H1 (cell line): ENCODE data around the gene NOTCH4. TPM values are rescaled to one million over a fixed set of nuclear protein-coding genes. Genes with fewer than 3 reads are reported as not detected.

Experiments used
- CTCF ChIA-PET: fragments of 300-600 bp; sonication (Branson Sonifier 250); formaldehyde crosslinking; loops from one replicate; lab custom pipeline; 2021; ENCODE audit not compliant: partially characterized antibody; lab: Charles Lee
- POLR2A ChIA-PET: fragments of 300-600 bp; sonication (Branson Sonifier 250); formaldehyde crosslinking; loops from one replicate; lab custom pipeline; 2021; ENCODE audit warnings: inconsistent platforms; ENCODE audit not compliant: partially characterized antibody; lab: Charles Lee
- DNase-seq, 2 experiments: peaks; one replicate each; pipeline versions ENCODE4 v3.0.0 to v3.0.0-alpha.2; 2010 to 2022; ENCODE audit warnings: low spot score in 2 of 2, low read depth in 1 of 2, mixed read lengths in 1 of 2
- FAIRE-seq: peaks from 2 replicates; lab custom pipeline; 2011; peaks lifted over from hg19 to GRCh38; lab: Jason Lieb, UNC
- H2AFZ ChIP-seq: 2 replicates; pipeline ENCODE4 v1.8.1; 2012; ENCODE audit warnings: low read length, inconsistent platforms
- H2AK5ac ChIP-seq: 2 replicates; pipeline ENCODE4 v1.6.1; 2013; ENCODE audit warnings: low read depth, low read length
- H2BK120ac ChIP-seq: replicated peaks from 2 replicates; pipeline ENCODE3; 2013; ENCODE audit warnings: low read depth, low read length, inconsistent platforms
- H2BK12ac ChIP-seq: 2 replicates; pipeline ENCODE4 v1.6.1; 2013; ENCODE audit warnings: low read depth, low read length
- H2BK15ac ChIP-seq: 2 replicates; pipeline ENCODE4 v1.6.1; 2013; ENCODE audit warnings: low read length
- H2BK20ac ChIP-seq: 2 replicates; pipeline ENCODE4 v1.6.1; 2013; ENCODE audit warnings: low read length
- H2BK5ac ChIP-seq: 2 replicates; pipeline ENCODE4 v1.6.1; 2013; ENCODE audit warnings: low read depth, low read length
- H3K14ac ChIP-seq: 2 replicates; pipeline ENCODE4 v1.6.1; 2013; ENCODE audit warnings: inconsistent platforms; ENCODE audit not compliant: insufficient read length
- H3K18ac ChIP-seq: 2 replicates; pipeline ENCODE4 v1.6.1; 2013; ENCODE audit warnings: low read length; ENCODE audit errors: extremely low read depth
- H3K23ac ChIP-seq: 2 replicates; pipeline ENCODE4 v1.6.1; 2013; ENCODE audit warnings: inconsistent platforms; ENCODE audit not compliant: insufficient read length
- H3K23me2 ChIP-seq: 2 replicates; pipeline ENCODE4 v1.6.1; 2013; ENCODE audit warnings: low read depth, low read length
- H3K27ac ChIP-seq: 2 replicates; pipeline ENCODE4 v1.6.1; 2011; ENCODE audit warnings: low read depth, low read length, inconsistent platforms
- H3K27me3 ChIP-seq, 4 experiments: replicated peaks in 1 of 4; 1 replicate in 1 of 4; 2 replicates in 3 of 4; pipeline versions ENCODE4 v1.6.1 to v1.8.1; 2011 to 2013; ENCODE audit warnings: low read length in 3 of 4, mild to moderate bottlenecking in 3 of 4, inconsistent platforms in 2 of 4, mixed read lengths in 2 of 4, moderate library complexity in 1 of 4; ENCODE audit not compliant: control insufficient read depth in 3 of 4, insufficient read depth in 3 of 4; ENCODE audit errors: extremely low read depth in 1 of 4
- H3K36me3 ChIP-seq, 4 experiments: 2 replicates each; pipeline versions ENCODE4 v1.6.1 to v1.8.1; 2011 to 2013; ENCODE audit warnings: mild to moderate bottlenecking in 4 of 4, low read length in 3 of 4, moderate library complexity in 2 of 4, control low read depth in 1 of 4, inconsistent platforms in 1 of 4; ENCODE audit not compliant: insufficient read depth in 4 of 4, control insufficient read depth in 2 of 4
- H3K4ac ChIP-seq: replicated peaks from 2 replicates; pipeline ENCODE3; 2013; ENCODE audit warnings: low read length, low read depth, mixed read lengths, inconsistent platforms; ENCODE audit not compliant: insufficient read length
- H3K4me1 ChIP-seq, 4 experiments: replicated peaks in 1 of 4; 1 replicate in 1 of 4; 2 replicates in 3 of 4; pipeline versions ENCODE4 v1.6.1 to v1.8.1; 2011 to 2013; ENCODE audit warnings: low read length in 3 of 4, inconsistent platforms in 2 of 4, mixed read lengths in 1 of 4; ENCODE audit not compliant: insufficient read depth in 4 of 4, control insufficient read depth in 3 of 4
- H3K4me2 ChIP-seq, 2 experiments: 2 replicates each; pipeline versions ENCODE4 v1.6.1 to v1.8.1; 2011 to 2013; ENCODE audit warnings: low read depth in 2 of 2, low read length in 2 of 2, control low read depth in 1 of 2, inconsistent platforms in 1 of 2, mild to moderate bottlenecking in 1 of 2; ENCODE audit not compliant: insufficient read depth in 1 of 2
- H3K4me3 ChIP-seq, 4 experiments: fragments of 200-600, 300-600 bp in 1 of 4; sonication (generic), shearing (Covaris generic), sonication (Bioruptor Twin) in 1 of 4; 2 replicates each; pipeline versions ENCODE4 v1.5.1 to v1.8.1; 2011 to 2016; ENCODE audit warnings: low read length in 4 of 4, low read depth in 3 of 4, control low read depth in 2 of 4, inconsistent platforms in 2 of 4, mild to moderate bottlenecking in 2 of 4, mixed read lengths in 1 of 4, moderate library complexity in 1 of 4; ENCODE audit not compliant: insufficient read depth in 2 of 4; ENCODE audit errors: extremely low read depth in 1 of 4
- H3K56ac ChIP-seq: replicated peaks from 2 replicates; pipeline ENCODE3; 2013; ENCODE audit warnings: low read depth, mild to moderate bottlenecking, mixed read lengths, low read length, inconsistent platforms; ENCODE audit not compliant: insufficient read length
- H3K79me1 ChIP-seq: 2 replicates; pipeline ENCODE4 v1.6.1; 2013; ENCODE audit warnings: low read depth, low read length, control low read depth
- H3K79me2 ChIP-seq, 2 experiments: 2 replicates each; pipeline versions ENCODE4 v1.6.1 to v1.8.1; 2012 to 2013; ENCODE audit warnings: low read length in 2 of 2, mild to moderate bottlenecking in 2 of 2, inconsistent platforms in 1 of 2; ENCODE audit not compliant: insufficient read depth in 2 of 2, control insufficient read depth in 1 of 2
- H3K9ac ChIP-seq, 4 experiments: replicated peaks in 1 of 4; 1 replicate in 1 of 4; 2 replicates in 3 of 4; pipeline versions ENCODE4 v1.6.1 to v1.8.1; 2011 to 2013; ENCODE audit warnings: low read depth in 3 of 4, low read length in 3 of 4, control low read depth in 2 of 4, mild to moderate bottlenecking in 2 of 4, moderate library complexity in 2 of 4, inconsistent platforms in 1 of 4; ENCODE audit errors: extremely low read depth in 1 of 4
- H3K9me3 ChIP-seq, 2 experiments: 2 replicates each; pipeline versions ENCODE4 v1.6.1 to v1.8.1; 2012 to 2013; ENCODE audit warnings: mild to moderate bottlenecking in 2 of 2, moderate library complexity in 2 of 2, control low read depth in 1 of 2, inconsistent platforms in 1 of 2, low read depth in 1 of 2, low read length in 1 of 2, mixed read lengths in 1 of 2; ENCODE audit not compliant: insufficient read depth in 2 of 2
- H4K20me1 ChIP-seq, 2 experiments: replicated peaks in 1 of 2; 2 replicates each; pipeline versions ENCODE3 to v1.8.1; 2011 to 2013; ENCODE audit warnings: inconsistent platforms in 2 of 2, low read length in 2 of 2, mild to moderate bottlenecking in 1 of 2; ENCODE audit not compliant: insufficient read depth in 2 of 2, control insufficient read depth in 1 of 2
- H4K5ac ChIP-seq: 2 replicates; pipeline ENCODE4 v1.6.1; 2013; ENCODE audit warnings: low read length, low read depth, mixed read lengths, inconsistent platforms; ENCODE audit not compliant: insufficient read length
- H4K8ac ChIP-seq: 2 replicates; pipeline ENCODE4 v1.8.0; 2013; ENCODE audit warnings: mild to moderate bottlenecking, moderate library complexity, low read length, inconsistent platforms; ENCODE audit not compliant: insufficient read depth; ENCODE audit errors: extremely low read depth
- H4K91ac ChIP-seq: replicated peaks from 2 replicates; pipeline ENCODE3; 2013; ENCODE audit warnings: low read length, mixed read lengths, inconsistent platforms; ENCODE audit not compliant: insufficient read length
- HDAC6 ChIP-seq: IDR thresholded peaks from one replicate; pipeline ENCODE4 v1.7.1; 2012; ENCODE audit warnings: low read depth, mild to moderate bottlenecking, inconsistent platforms, low read length, moderate library complexity
- POLR2A ChIP-seq, 2 experiments: IDR thresholded peaks; 1 replicate in 1 of 2; 2 replicates in 1 of 2; pipeline ENCODE4 v1.6.1; 2011; ENCODE audit warnings: low read depth in 2 of 2, low read length in 2 of 2, mild to moderate bottlenecking in 2 of 2; ENCODE audit errors: control extremely low read depth in 1 of 2
- WGBS, 2 experiments: shearing (Covaris generic) in 1 of 2; methylation state at CpG; one replicate each; pipeline versions ENCODE4 v1.1.6 to v1.1.7; 2013 to 2015; ENCODE audit warnings: low lambda C conversion rate in 2 of 2, mixed read lengths in 2 of 2, inconsistent platforms in 1 of 2, low coverage in 1 of 2, missing lambda C conversion rate in 1 of 2; ENCODE audit not compliant: insufficient replicate concordance in 2 of 2, insufficient coverage in 1 of 2, insufficient read length in 1 of 2; ENCODE audit errors: extremely low coverage in 1 of 2, missing lambda C conversion rate in 1 of 2; 5-methylcytosine and 5-hydroxymethylcytosine counted together
- polyA plus RNA-seq, 7 experiments: library from polyadenylated mRNA; depleted of rRNA in 3 of 7; stranded (reverse) in 5 of 7; unstranded in 2 of 7; fragments of >200 nt in 5 of 7; fragments of 200-250 nt in 2 of 7; gene quantifications; 1 replicate in 5 of 7; 2 replicates in 1 of 7; 4 replicates in 1 of 7; pipeline versions ENCODE4 v1.2.1 to v1.2.3, GENCODE V29; 2011 to 2013; ENCODE audit warnings: missing spikeins in 2 of 7, mixed read lengths in 2 of 7
- total RNA-seq: library from RNA; stranded (reverse); fragmentation: NEBNext Ultra II Directional; extraction: Animal tissue kit (Norgen Biotek cat#: 25700); gene quantifications from 2 replicates; pipeline ENCODE4 v1.2.1, GENCODE V29; 2021

Gene NOTCH4
- total and polyA plus RNA-seq, 2 of the 8 experiments (the other 6 are each of a cell fraction or from before 2014, with no cell fraction given) = 1.9 to 2.8 TPM

DNA sequence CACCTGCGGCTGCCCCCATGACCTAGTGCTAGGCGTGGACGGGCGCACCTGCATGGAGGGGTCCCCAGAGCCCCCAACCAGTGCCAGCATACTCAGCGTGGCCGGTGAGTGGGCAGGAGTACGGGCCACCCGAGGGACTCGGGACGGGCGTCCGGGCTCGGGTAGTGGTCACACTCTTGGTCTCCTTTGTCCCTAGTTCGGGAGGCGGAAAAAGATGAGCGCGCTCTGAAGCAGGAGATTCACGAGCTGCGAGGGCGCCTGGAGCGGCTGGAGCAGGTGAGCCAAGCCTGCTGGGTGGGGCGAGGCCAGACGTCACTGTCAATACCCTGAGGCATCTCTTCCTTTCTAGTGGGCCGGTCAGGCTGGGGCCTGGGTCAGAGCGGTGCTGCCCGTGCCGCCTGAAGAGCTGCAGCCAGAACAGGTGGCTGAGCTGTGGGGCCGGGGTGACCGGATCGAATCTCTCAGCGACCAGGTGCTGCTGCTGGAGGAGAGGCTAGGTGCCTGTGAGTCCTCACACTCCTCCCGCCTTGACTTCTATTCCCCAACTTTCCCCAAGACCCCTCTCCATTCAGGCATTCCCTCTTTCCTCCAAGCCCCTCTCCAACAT, 56.6 kb downstream of the NOTCH4 start:
- H3K27ac ChIP-seq = no peak overlapping the region
- H3K36me3 ChIP-seq = peaks cover 4 to 41% (median 32%) of the 10 kb centered on the region in 4 experiments
- no peaks in the 10 kb centered on the region for H3K27me3 ChIP-seq
- no peak overlapping the region for H3K23ac ChIP-seq
- H3K23me2 ChIP-seq = no peaks in the 10 kb centered on the region
- H2BK20ac ChIP-seq = no peak overlapping the region
- H2AFZ ChIP-seq = no peak overlapping the region
- H4K20me1 ChIP-seq = peaks cover 5 to 7% of the 10 kb centered on the region in 2 experiments
- no peak overlapping the region for H2BK12ac ChIP-seq
- H4K5ac ChIP-seq = no peak overlapping the region
- H3K4me1 ChIP-seq = peaks cover 0 to 5% (median 2%) of the 10 kb centered on the region in 4 experiments; a peak in 3 of 7 replicates
- H2BK15ac ChIP-seq = no peak overlapping the region
- no peak overlapping the region for H3K9ac ChIP-seq
- no peak overlapping the region for H3K4me3 ChIP-seq
- ChIA-PET CTCF (interaction anchor here (0.7 to 6.7 kb wide), 21 partner anchors 9 to 188 kb away, joined by 3 to 72 read pairs (median 4); partner anchors contain the start of genes AGPAT1, ATF6B, FKBPL and TNXB), POLR2A (interaction anchor here (0.7 to 6.8 kb wide), 15 partner anchors 10 to 728 kb away, joined by 3 to 49 read pairs (median 6); partner anchors contain the start of genes AGPAT1, FKBPL, GPSM3 and NELFE)
- H2BK120ac ChIP-seq = no peak overlapping the region
- no peak overlapping the region for H3K56ac ChIP-seq
- H3K79me1 ChIP-seq = no peaks in the 10 kb centered on the region; the same call in 1 of the 2 replicates
- WGBS, 2 experiments = 89% methylated on average over 31 of the region's 32 CpGs; no CpG with 5 or more reads in 1 of the 2 experiments
- no peak overlapping the region for H3K14ac ChIP-seq
- no peak for TF ChIP-seq HDAC6
- TF ChIP-seq POLR2A (IDR thresholded peaks at IDR 0.05; ENCODE audit: control extremely low read depth in 1 of 2, low read depth in 2 of 2, low read length in 2 of 2) = 0 out of 3 replicates have a peak, but pooled peaks of 1 of the 2 experiments have one; percentile 18
- no peak overlapping the region for H2BK5ac ChIP-seq
- H3K4ac ChIP-seq = no peak overlapping the region
- H4K91ac ChIP-seq = no peak overlapping the region
- H2AK5ac ChIP-seq = no peak overlapping the region
- no peak overlapping the region for H4K8ac ChIP-seq
- H3K9me3 ChIP-seq = no peaks in the 10 kb centered on the region
- peaks cover 0 to 2% of the 10 kb centered on the region in 2 experiments; a peak in 2 of 4 replicates for H3K79me2 ChIP-seq
- H3K18ac ChIP-seq = no peak overlapping the region
- no peak overlapping the region for H3K4me2 ChIP-seq
- FAIRE-seq (no peak), DNase-seq (peak in 1 of 2 experiments; percentile 54)
